ENCODE measurements around the gene CACNG7. TPM values are rescaled to one million over a fixed set of nuclear protein-coding genes. Genes with fewer than 3 reads are reported as not detected.

CACNG7 gene
- total and polyA plus RNA-seq, 10 of the 15 experiments (the other 5 are each of a cell fraction or from before 2014, with no cell fraction given): not detected

DNA sequence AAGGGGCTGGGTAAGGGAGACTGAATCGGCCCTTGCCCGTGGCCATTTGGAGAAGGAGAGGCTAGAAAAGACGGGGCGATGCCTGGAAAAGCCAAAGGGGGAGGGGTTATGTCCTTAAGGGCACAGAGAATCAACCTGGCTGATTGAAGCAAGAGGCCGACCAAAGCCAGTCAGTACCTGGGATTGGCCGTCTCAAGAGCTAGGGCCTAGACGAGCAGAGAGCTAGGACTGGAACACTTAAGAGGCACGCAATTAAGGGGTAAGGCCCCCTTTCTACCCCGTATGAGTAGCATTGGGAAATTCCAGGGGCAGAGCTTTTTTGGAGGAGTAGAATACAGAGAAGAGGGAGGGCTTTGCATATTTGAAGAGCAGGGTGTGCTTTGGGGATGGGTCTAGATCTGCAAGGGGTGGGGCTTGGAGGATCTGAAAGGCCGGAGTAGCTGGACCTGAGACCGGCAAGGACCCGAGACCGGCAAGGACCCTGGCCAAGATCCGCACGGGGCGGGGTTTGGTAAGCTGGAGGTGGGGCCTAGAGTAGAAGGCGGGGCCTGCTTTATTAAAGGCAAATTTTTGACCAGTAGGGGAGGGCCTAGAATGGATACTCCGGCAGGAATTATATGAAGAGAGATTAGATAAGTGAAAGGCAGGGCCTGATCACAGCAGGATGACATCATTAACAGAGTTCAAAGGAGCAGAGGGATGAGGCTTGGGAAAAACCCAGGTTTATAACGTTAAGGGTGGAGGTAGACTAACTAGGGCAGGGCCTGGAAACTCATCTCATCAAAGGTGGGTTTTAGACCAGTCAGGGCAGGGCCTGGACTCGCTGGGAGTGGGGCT is 71.7 kb downstream of the CACNG7 start:
- Histone ChIP-seq H3K27ac (ENCODE audit: control insufficient read depth, insufficient read depth) (no peak overlapping the region), H3K79me2 (ENCODE audit: control insufficient read depth, insufficient read depth, low read length) (no peaks in the 10 kb centered on the region), H4K20me1 (ENCODE audit: control insufficient read depth, insufficient read depth) (no peaks in the 10 kb centered on the region), H3K4me1 (ENCODE audit: control insufficient read depth, insufficient read depth, low read length) (no peaks in the 10 kb centered on the region), H3K9ac (ENCODE audit: control insufficient read depth, insufficient read depth, low read length) (no peak overlapping the region), H3K4me3 (no peak overlapping the region), H3K27me3 (replicated peaks in 1 of 2; ENCODE audit: control insufficient read depth in 2 of 2, insufficient read depth in 2 of 2, low read length in 1 of 2) (no peaks in the 10 kb centered on the region), H3K4me2 (ENCODE audit: control insufficient read depth, insufficient read depth) (no peak overlapping the region), H2AFZ (ENCODE audit: control insufficient read depth, low read depth, low read length) (no peak overlapping the region), H3K9me3 (replicated peaks; ENCODE audit: control insufficient read depth, insufficient read depth, low read length) (no peaks in the 10 kb centered on the region; the same call in 1 of the 3 replicates), H3K36me3 (ENCODE audit: control insufficient read depth in 2 of 2, insufficient read depth in 2 of 2, low read length in 1 of 2) (no peaks in the 10 kb centered on the region)
- no TSS peak for BruUV-seq (replicated peaks)
- ATAC-seq (no peak), DNase-seq (ENCODE audit: low read depth, low spot score) (no peak), FAIRE-seq (no peak)
- ChIA-PET RAD21 (ENCODE audit: unreplicated experiment) (no interaction called here), POLR2A (no interaction called here), CTCF (no interaction called here), SMC1A (ENCODE audit: uncharacterized antibody, unreplicated experiment) (no interaction called here)
- TF ChIP-seq NFIC (IDR thresholded peaks at IDR 0.05; ENCODE audit: low read depth, low read length): no peak
- no peak for TF ChIP-seq ZBED1 (IDR thresholded peaks at IDR 0.05; ENCODE audit: borderline replicate concordance)
- TF ChIP-seq SMARCA5 (IDR thresholded peaks at IDR 0.05): no peak
- TF ChIP-seq NFYB (IDR thresholded peaks at IDR 0.05; ENCODE audit: insufficient read depth, low read depth, low read length): no peak
- TF ChIP-seq, protein P1, sequence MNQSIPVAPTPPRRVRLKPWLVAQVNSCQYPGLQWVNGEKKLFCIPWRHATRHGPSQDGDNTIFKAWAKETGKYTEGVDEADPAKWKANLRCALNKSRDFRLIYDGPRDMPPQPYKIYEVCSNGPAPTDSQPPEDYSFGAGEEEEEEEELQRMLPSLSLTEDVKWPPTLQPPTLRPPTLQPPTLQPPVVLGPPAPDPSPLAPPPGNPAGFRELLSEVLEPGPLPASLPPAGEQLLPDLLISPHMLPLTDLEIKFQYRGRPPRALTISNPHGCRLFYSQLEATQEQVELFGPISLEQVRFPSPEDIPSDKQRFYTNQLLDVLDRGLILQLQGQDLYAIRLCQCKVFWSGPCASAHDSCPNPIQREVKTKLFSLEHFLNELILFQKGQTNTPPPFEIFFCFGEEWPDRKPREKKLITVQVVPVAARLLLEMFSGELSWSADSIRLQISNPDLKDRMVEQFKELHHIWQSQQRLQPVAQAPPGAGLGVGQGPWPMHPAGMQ (IDR thresholded peaks at IDR 0.05; ENCODE audit: borderline replicate concordance): no peak
- TF ChIP-seq ZNF217 (IDR thresholded peaks at IDR 0.05): no peak
- no peak for TF ChIP-seq CBX3 (IDR thresholded peaks at IDR 0.05; ENCODE audit: borderline replicate concordance, low read depth)
- TF ChIP-seq, protein P2, sequence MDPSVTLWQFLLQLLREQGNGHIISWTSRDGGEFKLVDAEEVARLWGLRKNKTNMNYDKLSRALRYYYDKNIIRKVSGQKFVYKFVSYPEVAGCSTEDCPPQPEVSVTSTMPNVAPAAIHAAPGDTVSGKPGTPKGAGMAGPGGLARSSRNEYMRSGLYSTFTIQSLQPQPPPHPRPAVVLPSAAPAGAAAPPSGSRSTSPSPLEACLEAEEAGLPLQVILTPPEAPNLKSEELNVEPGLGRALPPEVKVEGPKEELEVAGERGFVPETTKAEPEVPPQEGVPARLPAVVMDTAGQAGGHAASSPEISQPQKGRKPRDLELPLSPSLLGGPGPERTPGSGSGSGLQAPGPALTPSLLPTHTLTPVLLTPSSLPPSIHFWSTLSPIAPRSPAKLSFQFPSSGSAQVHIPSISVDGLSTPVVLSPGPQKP (IDR thresholded peaks at IDR 0.05; ENCODE audit: low read depth, low read length): no peak
- TF ChIP-seq SPI1 (IDR thresholded peaks at IDR 0.05; ENCODE audit: borderline replicate concordance, insufficient read depth, low read depth, low read length): no peak
- no peak for TF ChIP-seq ZZZ3 (IDR thresholded peaks at IDR 0.05; ENCODE audit: control insufficient read depth, insufficient read length, low read depth)
- no peak for TF ChIP-seq BCLAF1 (IDR thresholded peaks at IDR 0.05)
- WGBS (ENCODE audit: insufficient coverage, insufficient replicate concordance, low lambda C conversion rate, missing lambda C conversion rate): 62% methylated on average over 20 of the region's 20 CpGs
- intact Hi-C loops (cut with micrococcal nuclease; ENCODE audit: unreplicated experiment) (no loop called here), in situ Hi-C loops (cut with MboI) (no loop called here)

Data from GM12878 (cell line).